Retinal pigment epithelial cell (primary cell): ENCODE results near the gene WNT7B.

Experiments
- DNase-seq: peaks from one replicate; pipeline ENCODE4 v3.0.0-alpha.2; 2010; ENCODE audit warnings: low read depth
- H3K4me3 ChIP-seq: 2 replicates; pipeline ENCODE4 v1.5.1; 2011; ENCODE audit warnings: mild to moderate bottlenecking, low read length, control low read depth, moderate library complexity
- CTCF ChIP-seq: conservative IDR thresholded peaks from 2 replicates; pipeline ENCODE4 v1.5.1; 2011; ENCODE audit warnings: low read depth, low read length, control low read depth, inconsistent platforms

Gene WNT7B

GRCh38 chr22:46021577-46021976 lies 44.6 kb upstream of the WNT7B start:
- H3K4me3 ChIP-seq: no peak overlapping the region
- no peak for DNase-seq
- no peak for TF ChIP-seq CTCF

- DNase-seq: no peak
- H3K4me3 ChIP-seq: no peak overlapping the region
- no peak for TF ChIP-seq CTCF
Observed at GRCh38 chr22:46019351-46019750, 42.4 kb upstream of the WNT7B start.

- H3K4me3 ChIP-seq: no peak overlapping the region
- TF ChIP-seq CTCF: no peak
- no peak for DNase-seq
Observed at GRCh38 chr22:46018859-46019258, 41.9 kb upstream of the WNT7B start.

- DNase-seq: no peak
- no peak overlapping the region for H3K4me3 ChIP-seq
- TF ChIP-seq CTCF: no peak
Observed at GRCh38 chr22:46017166-46017565, 40.2 kb upstream of the WNT7B start.

GRCh38 chr22:46013460-46014416 lies 36.8 kb upstream of the WNT7B start:
- H3K4me3 ChIP-seq: peak overlapping the region; percentile 62
- TF ChIP-seq CTCF: peak; percentile 77
- peak; percentile 80 for DNase-seq

- no peak overlapping the region for H3K4me3 ChIP-seq
- no peak for DNase-seq
- TF ChIP-seq CTCF: no peak
Observed at GRCh38 chr22:46012881-46013281, 35.9 kb upstream of the WNT7B start.
